Common myeloid progenitor, CD34-positive (primary cell): Measurements from ENCODE around the gene ABCD1.

Experiments used
- CTCF ChIA-PET: fragments of 350-600 bp; sonication (Branson Sonifier 250); formaldehyde crosslinking; loops from one replicate; lab custom pipeline; 2021; ENCODE audit warnings: antibody characterized with exemption; lab: Charles Lee
- POLR2A ChIA-PET: fragments of 350-600 bp; sonication (Branson Sonifier 250); formaldehyde crosslinking; loops from one replicate; lab custom pipeline; 2021; ENCODE audit warnings: antibody characterized with exemption; lab: Charles Lee
- DNase-seq, 3 donors: peaks; one replicate each; pipeline versions ENCODE4 v3.0.0 to v3.0.0-alpha.2; 2013
- H3K27ac ChIP-seq, 2 experiments: 1 replicate in 1 of 2; 2 replicates in 1 of 2; pipeline ENCODE4 v1.7.0; 2013; ENCODE audit warnings: inconsistent platforms in 2 of 2, low read length in 2 of 2, mild to moderate bottlenecking in 2 of 2, low read depth in 1 of 2, moderate library complexity in 1 of 2; ENCODE audit not compliant: severe bottlenecking in 2 of 2, insufficient read depth in 1 of 2, poor library complexity in 1 of 2
- H3K27me3 ChIP-seq, 5 experiments: replicated peaks in 2 of 5; 1 replicate in 3 of 5; 2 replicates in 2 of 5; pipeline versions ENCODE4 v1.6.1 to v1.7.0; 2013; ENCODE audit warnings: low read length in 4 of 5, mild to moderate bottlenecking in 2 of 5, moderate library complexity in 2 of 5, inconsistent platforms in 1 of 5; ENCODE audit not compliant: insufficient read depth in 5 of 5, control insufficient read depth in 4 of 5
- H3K36me3 ChIP-seq, 4 experiments: 1 replicate in 2 of 4; 2 replicates in 2 of 4; pipeline versions ENCODE4 v1.6.1 to v1.7.0; 2013; ENCODE audit warnings: low read length in 3 of 4, control low read depth in 1 of 4, mild to moderate bottlenecking in 1 of 4; ENCODE audit not compliant: control insufficient read depth in 4 of 4, insufficient read depth in 4 of 4
- H3K4me1 ChIP-seq, 4 experiments: 1 replicate in 3 of 4; 2 replicates in 1 of 4; pipeline versions ENCODE4 v1.6.1 to v1.7.1; 2013; ENCODE audit warnings: low read length in 3 of 4, mild to moderate bottlenecking in 3 of 4, control low read depth in 1 of 4, inconsistent platforms in 1 of 4, moderate library complexity in 1 of 4; ENCODE audit not compliant: control insufficient read depth in 4 of 4, insufficient read depth in 4 of 4; ENCODE audit errors: control extremely low read depth in 1 of 4
- H3K4me3 ChIP-seq, 7 experiments: 1 replicate in 4 of 7; 2 replicates in 3 of 7; pipeline versions ENCODE4 v1.5.1 to v1.7.0; 2013; ENCODE audit warnings: mild to moderate bottlenecking in 7 of 7, low read length in 6 of 7, moderate library complexity in 6 of 7, inconsistent platforms in 2 of 7, low read depth in 2 of 7, control low read depth in 1 of 7; ENCODE audit not compliant: insufficient read depth in 4 of 7, control insufficient read depth in 1 of 7; ENCODE audit errors: extremely low read depth in 1 of 7
- H3K9me3 ChIP-seq, 5 experiments: 1 replicate in 4 of 5; 2 replicates in 1 of 5; pipeline versions ENCODE4 v1.6.1 to v1.7.1; 2013; ENCODE audit warnings: low read length in 4 of 5, mild to moderate bottlenecking in 2 of 5, inconsistent platforms in 1 of 5, low read depth in 1 of 5, moderate library complexity in 1 of 5; ENCODE audit not compliant: control insufficient read depth in 4 of 5, insufficient read depth in 2 of 5; ENCODE audit errors: control extremely low read depth in 1 of 5
- WGBS: methylation state at CpG from one replicate; pipeline ENCODE4 v1.1.5; 2013; ENCODE audit not compliant: insufficient coverage; 5-methylcytosine and 5-hydroxymethylcytosine counted together

Gene ABCD1

DNA sequence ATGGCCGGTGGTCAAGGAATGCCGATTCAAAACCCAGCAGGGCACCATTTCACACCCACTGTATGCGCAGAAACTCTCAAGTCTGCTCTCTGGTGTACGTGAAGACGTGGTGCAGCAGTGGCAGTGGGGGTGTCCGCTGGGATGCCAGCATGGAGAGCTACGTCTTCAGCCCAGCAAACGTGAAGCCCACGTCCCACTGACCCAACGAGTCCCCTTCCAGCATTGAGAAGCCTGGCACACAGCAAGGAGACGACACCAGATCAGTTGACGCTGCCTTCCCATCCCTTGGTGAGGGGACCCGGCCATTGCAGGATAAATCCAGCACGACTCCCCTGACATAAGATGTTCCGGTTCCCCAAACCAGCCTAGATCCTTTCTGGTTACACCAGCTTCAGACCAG is 37.2 kb downstream of the ABCD1 start:
- Histone ChIP-seq H3K27ac (no peak overlapping the region), H3K36me3 (no peaks in the 10 kb centered on the region), H3K4me3 (no peak overlapping the region), H3K27me3 (peaks cover 0 to 7% (median 0%) of the 10 kb centered on the region in 5 experiments), H3K9me3 (peaks cover 0 to 3% (median 0%) of the 10 kb centered on the region in 5 experiments), H3K4me1 (peaks cover 0 to 26% (median 19%) of the 10 kb centered on the region in 4 experiments)
- ChIA-PET CTCF (interaction anchor here (1.0 kb wide), 1 partner anchor 30 kb away, joined by 4 read pairs; no protein-coding TSS in a partner anchor), POLR2A (no interaction called here)
- 87% methylated on average over 11 of the region's 15 CpGs for WGBS
- DNase-seq, result no peak

- WGBS, result 94% methylated on average over 9 of the region's 14 CpGs
- H3K27ac ChIP-seq, result no peak overlapping the region
Observed at GRCh38 chrX:153762626-153763173, 38.0 kb downstream of the ABCD1 start.

DNA sequence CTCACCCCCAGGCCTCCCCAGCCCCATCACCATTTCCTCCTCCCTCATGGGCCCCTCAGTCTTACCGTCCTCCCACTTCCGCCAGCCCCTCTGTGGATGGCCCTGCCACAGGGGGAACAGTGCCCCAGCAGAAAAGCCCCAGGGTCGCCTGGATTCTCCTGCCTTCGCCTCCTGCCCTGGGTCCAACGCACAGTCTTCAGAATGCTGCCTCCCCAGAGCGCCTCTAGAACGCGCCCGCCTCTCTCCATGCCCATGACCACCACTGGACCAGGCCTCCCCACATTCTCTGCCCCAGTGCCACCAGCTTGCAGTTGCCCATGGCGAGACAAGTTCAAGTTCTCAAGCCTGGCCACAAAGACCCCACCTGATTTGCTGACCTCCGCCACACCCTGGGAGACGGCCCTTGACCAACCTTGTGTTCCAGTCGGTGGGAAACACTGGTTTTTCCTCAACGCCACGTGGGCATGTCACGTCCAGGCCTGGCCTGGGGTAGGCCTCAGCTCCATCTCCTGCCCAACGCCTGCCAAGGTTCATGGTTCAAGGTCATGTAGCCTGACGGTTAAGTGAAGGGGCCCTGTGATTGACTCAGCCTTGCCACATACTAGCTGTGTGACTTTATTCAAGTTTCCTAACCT is 38.8 kb downstream of the ABCD1 start:
- Histone ChIP-seq H3K27me3 (peaks cover 0 to 3% (median 0%) of the 10 kb centered on the region in 5 experiments), H3K36me3 (no peaks in the 10 kb centered on the region), H3K4me1 (peaks cover 0 to 32% (median 23%) of the 10 kb centered on the region in 4 experiments), H3K4me3 (no peak overlapping the region), H3K27ac (no peak overlapping the region), H3K9me3 (no peaks in the 10 kb centered on the region)
- ChIA-PET CTCF (interaction anchor here (0.7 to 2.4 kb wide), 10 partner anchors 27 to 203 kb away, joined by 3 to 11 read pairs (median 3); partner anchors contain the start of gene ARHGAP4), POLR2A (no interaction called here)
- no peak for DNase-seq
- 86% methylated on average over 10 of the region's 18 CpGs for WGBS

More at GRCh38 chrX:153762626-153763173, 38.0 kb downstream of the ABCD1 start:
- Histone ChIP-seq H3K9me3 (peaks cover 0 to 1% (median 0%) of the 10 kb centered on the region in 5 experiments), H3K4me3 (no peak overlapping the region), H3K27me3 (peaks cover 0 to 5% (median 0%) of the 10 kb centered on the region in 5 experiments), H3K4me1 (peaks cover 0 to 27% (median 21%) of the 10 kb centered on the region in 4 experiments), H3K36me3 (no peaks in the 10 kb centered on the region)
- no peak for DNase-seq
- ChIA-PET POLR2A (no interaction called here), CTCF (interaction anchor here (0.7 to 2.4 kb wide), 8 partner anchors 27 to 204 kb away, joined by 3 to 11 read pairs (median 4); no protein-coding TSS in a partner anchor)

DNA sequence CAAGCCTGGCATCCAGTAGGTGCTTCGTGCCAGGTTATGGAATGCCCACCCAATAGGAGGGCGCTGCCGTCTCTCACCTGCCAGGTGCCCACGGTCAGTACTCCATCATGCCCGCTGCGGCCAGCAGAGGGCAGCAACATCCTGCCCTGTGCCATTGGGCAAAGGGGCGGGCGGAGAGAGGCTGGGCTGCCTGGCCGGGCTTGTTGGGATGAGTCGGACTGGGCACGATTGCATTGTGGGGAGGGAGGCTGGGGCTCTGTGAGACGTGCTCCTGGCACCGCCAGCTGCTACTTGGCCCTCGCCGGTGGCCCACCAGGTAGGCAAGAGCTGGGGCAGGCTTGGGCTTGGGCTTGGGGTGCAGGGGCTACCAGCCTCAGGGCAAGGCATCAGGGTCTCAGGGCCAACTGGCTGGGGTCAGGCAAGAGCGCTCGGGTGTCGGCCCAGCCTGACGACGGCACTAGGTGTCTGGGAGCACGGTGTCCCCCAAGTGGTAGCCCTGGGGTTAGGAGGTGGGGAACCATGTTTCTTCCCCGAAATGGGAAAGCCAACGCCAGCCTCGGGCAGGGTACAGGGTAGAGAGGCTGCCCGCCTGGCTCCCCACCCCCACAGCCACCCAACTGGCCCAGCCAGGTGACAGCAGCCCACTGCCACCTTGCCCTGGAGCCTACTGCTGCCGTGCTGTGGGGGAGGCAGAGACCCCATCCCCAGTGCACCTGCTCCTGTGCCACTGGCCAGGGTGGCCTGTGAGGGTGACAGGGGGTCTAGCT is 39.5 kb downstream of the ABCD1 start, which contains the start of gene PLXNB3:
Gene PLXNB3 (plus strand): TSS at position 261 of the 767 bp plus-strand sequence. CDS start 1,287 bp downstream, outside the sequence.
- WGBS, result 39% methylated on average over 23 of the region's 26 CpGs
- CTCF ChIA-PET, result interaction anchor here (0.7 to 2.4 kb wide), 7 partner anchors 28 to 188 kb away, joined by 3 to 11 read pairs (median 3); partner anchors contain the start of gene ARHGAP4
- no peak within 1 kb of the TSS for H3K4me3 ChIP-seq
- peaks cover 0 to 33% (median 25%) of the 10 kb centered on the region in 4 experiments for H3K4me1 ChIP-seq
- DNase-seq, result peak; percentile 44 to 66 (median 61)
- POLR2A ChIA-PET, result no interaction called here
- H3K36me3 ChIP-seq, result no peaks in the 10 kb centered on the region
- no peaks in the 10 kb centered on the region for H3K9me3 ChIP-seq
- H3K27ac ChIP-seq, result peak within 1 kb of the TSS in 1 of 2 experiments; percentile 49
- peaks cover 0 to 3% (median 0%) of the 10 kb centered on the region in 5 experiments for H3K27me3 ChIP-seq

DNA sequence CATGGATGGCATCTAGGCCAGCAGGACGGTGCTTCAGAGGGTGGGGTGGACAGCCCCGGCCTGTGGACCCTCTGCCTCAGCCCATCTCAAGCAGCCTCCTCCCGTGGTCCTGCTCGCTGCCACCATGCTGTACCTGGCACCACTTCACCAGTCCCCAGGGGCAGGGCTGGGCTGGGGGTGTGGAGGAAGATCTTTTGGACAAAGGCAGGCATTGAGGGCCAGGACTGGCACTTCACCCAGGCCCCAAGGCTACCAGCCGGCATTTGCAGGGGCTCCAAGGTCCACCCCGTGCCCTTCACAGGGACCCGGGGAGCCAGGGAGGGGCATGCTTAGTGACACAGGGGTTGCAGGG is 40.1 kb downstream of the ABCD1 start:
- no peak overlapping the region for H3K27ac ChIP-seq
- WGBS, result 94% methylated on average over 6 of the region's 7 CpGs

GRCh38 chrX:153765138-153766079 is 40.8 kb downstream of the ABCD1 start:
- peaks cover 0 to 33% (median 25%) of the 10 kb centered on the region in 4 experiments for H3K4me1 ChIP-seq
- no peak for DNase-seq
- peak overlapping the region in 1 of 2 experiments; percentile 58 for H3K27ac ChIP-seq
- peak overlapping the region in 1 of 7 experiments; percentile 33 for H3K4me3 ChIP-seq
- no peaks in the 10 kb centered on the region for H3K36me3 ChIP-seq
- H3K9me3 ChIP-seq, result no peaks in the 10 kb centered on the region
- ChIA-PET CTCF (interaction anchor here (0.9 to 1.9 kb wide), 3 partner anchors 141 to 187 kb away, joined by 3 to 4 read pairs (median 3); no protein-coding TSS in a partner anchor), POLR2A (no interaction called here)
- H3K27me3 ChIP-seq, result peaks cover 0 to 3% (median 0%) of the 10 kb centered on the region in 5 experiments
- WGBS, result 68% methylated on average over 27 of the region's 27 CpGs

More for the DNA sequence above, 40.1 kb downstream of the ABCD1 start:
- DNase-seq, result no peak
- H3K36me3 ChIP-seq, result no peaks in the 10 kb centered on the region
- H3K9me3 ChIP-seq, result no peaks in the 10 kb centered on the region
- H3K27me3 ChIP-seq, result peaks cover 0 to 3% (median 0%) of the 10 kb centered on the region in 5 experiments
- H3K4me1 ChIP-seq, result peaks cover 0 to 33% (median 25%) of the 10 kb centered on the region in 4 experiments
- CTCF ChIA-PET, result interaction anchor here (1.9 to 2.4 kb wide), 2 partner anchors 182 to 184 kb away, joined by 4 to 11 read pairs; no protein-coding TSS in a partner anchor
- POLR2A ChIA-PET, result no interaction called here
- no peak overlapping the region for H3K4me3 ChIP-seq
